Lung (tissue), 12 donors: Measurements from ENCODE around the gene GULP1. TPM values are rescaled to one million over a fixed set of nuclear protein-coding genes. Genes with fewer than 3 reads are reported as not detected.

ENCODE experiments used
- ATAC-seq: fragments of 200-7000 bp; cut with Tn5 transposase; one replicate; pipeline ENCODE4 v1.9.1; 2020; ENCODE audit warnings: moderate number of reproducible peaks; ENCODE audit not compliant: insufficient read depth, low FRiP score
- DNase-seq, 3 donors: peaks; one replicate each; pipeline ENCODE4 v3.0.0-alpha.2; 2013 to 2017
- H3K27ac ChIP-seq, 2 donors: one replicate each; pipeline ENCODE4 v1.5.1; 2013; ENCODE audit warnings: mild to moderate bottlenecking in 2 of 2, moderate library complexity in 2 of 2, control low read depth in 1 of 2, inconsistent platforms in 1 of 2, low read depth in 1 of 2, low read length in 1 of 2
- H3K27me3 ChIP-seq, 3 donors: one replicate each; pipeline ENCODE4 v1.5.1; 2013; ENCODE audit warnings: low read length in 2 of 3; ENCODE audit not compliant: control insufficient read depth in 3 of 3, insufficient read depth in 3 of 3
- H3K36me3 ChIP-seq, 4 donors: one replicate each; pipeline ENCODE4 v1.5.1; 2013; ENCODE audit warnings: low read length in 4 of 4, mild to moderate bottlenecking in 1 of 4, moderate library complexity in 1 of 4; ENCODE audit not compliant: control insufficient read depth in 4 of 4, insufficient read depth in 4 of 4
- H3K4me1 ChIP-seq, 5 donors: one replicate each; pipeline ENCODE4 v1.5.1; 2013; ENCODE audit warnings: low read length in 5 of 5, mild to moderate bottlenecking in 2 of 5, moderate library complexity in 1 of 5; ENCODE audit not compliant: control insufficient read depth in 5 of 5, insufficient read depth in 5 of 5
- H3K4me3 ChIP-seq: one replicate; pipeline ENCODE4 v1.5.1; 2013; ENCODE audit warnings: mild to moderate bottlenecking, control low read depth, moderate library complexity
- H3K9ac ChIP-seq, 2 donors: one replicate each; pipeline ENCODE4 v1.5.1; 2013; ENCODE audit warnings: low read length in 2 of 2, control low read depth in 1 of 2; ENCODE audit not compliant: insufficient read depth in 1 of 2
- H3K9me3 ChIP-seq, 4 donors: one replicate each; pipeline ENCODE4 v1.5.1; 2013; ENCODE audit warnings: low read length in 3 of 4, mild to moderate bottlenecking in 1 of 4, moderate library complexity in 1 of 4; ENCODE audit not compliant: control insufficient read depth in 4 of 4, insufficient read depth in 3 of 4
- CTCF ChIP-seq: IDR thresholded peaks from 2 replicates; pipeline ENCODE4 v1.5.1; 2012; ENCODE audit warnings: mild to moderate bottlenecking; ENCODE audit errors: control extremely low read depth, extremely low read depth
- WGBS, 2 donors: extraction: QIAGEN DNeasy Blood & Tissue Kit; methylation state at CpG; one replicate each; pipeline ENCODE4 v1.1.7; 2013; 5-methylcytosine and 5-hydroxymethylcytosine counted together
- polyA plus RNA-seq, 2 donors: library from polyadenylated mRNA; stranded (reverse); fragments of 200-250 nt; gene quantifications; one replicate each; pipeline ENCODE4 v1.2.1, GENCODE V29; 2013
- total RNA-seq, 2 donors: library from RNA; depleted of rRNA in 1 of 2; stranded (reverse); fragments of >200 nt in 1 of 2; gene quantifications; one replicate each; pipeline ENCODE4 v1.2.1, GENCODE V29; 2014 to 2021
- donor health status: control.
- donor health status: control.
- donor health status: Bipolar disorder and iron deficiency.
- donor health status: healthy.
- donor health status: DM: yes; HTN: yes; CAD: no.

The GULP1 gene
- total and polyA plus RNA-seq, 4 donors = 9.1 to 86.7 (median 20.1) TPM

- Histone ChIP-seq H3K9ac (no peak overlapping the region), H3K9me3 (peaks cover 0 to 5% (median 2%) of the 10 kb centered on the region in 4 donors), H3K4me1 (peaks cover 0 to 3% (median 0%) of the 10 kb centered on the region in 5 donors), H3K27me3 (no peaks in the 10 kb centered on the region), H3K27ac (no peak overlapping the region), H3K4me3 (no peak overlapping the region), H3K36me3 (peaks cover 0 to 8% (median 0%) of the 10 kb centered on the region in 4 donors)
- 92 to 93% methylated on average over 6 of the region's 6 CpGs for WGBS, 2 donors
- DNase-seq (no peak), ATAC-seq (no peak)
- no peak for TF ChIP-seq CTCF
Measured at GRCh38 chr2:188412190-188412589, 120.5 kb downstream of the GULP1 start.

DNA sequence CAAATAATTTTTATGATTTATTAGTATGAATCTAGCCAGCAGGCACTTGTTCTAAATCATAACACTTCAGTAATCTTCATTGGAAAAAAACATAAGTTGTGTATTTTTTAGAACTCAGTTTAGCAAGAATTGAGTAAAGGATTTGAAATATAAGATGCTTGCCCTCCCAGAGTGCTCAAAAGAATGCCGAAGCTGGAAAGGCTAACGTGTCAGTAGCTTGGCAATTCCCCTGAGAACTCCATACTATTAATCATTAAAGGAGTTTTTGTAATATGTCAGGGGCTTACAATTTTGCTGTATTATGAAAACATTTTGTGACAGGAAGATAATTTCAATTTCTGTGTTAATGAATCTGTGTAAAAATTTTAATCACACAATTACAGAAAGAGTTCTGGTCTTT is 122.7 kb downstream of the GULP1 start:
- no peak for TF ChIP-seq CTCF
- H3K27ac ChIP-seq = no peak overlapping the region
- WGBS, 2 donors = 55 to 69% methylated on average over 2 of the region's 2 CpGs
- H3K4me3 ChIP-seq = no peak overlapping the region
- DNase-seq = peak in 2 of 3 donors; percentile 43 to 54
- H3K9ac ChIP-seq = no peak overlapping the region
- no peak for ATAC-seq
- H3K4me1 ChIP-seq = peaks cover 0 to 3% (median 0%) of the 10 kb centered on the region in 5 donors
- H3K27me3 ChIP-seq = no peaks in the 10 kb centered on the region
- H3K36me3 ChIP-seq = peaks cover 0 to 8% (median 0%) of the 10 kb centered on the region in 4 donors
- H3K9me3 ChIP-seq = peaks cover 0 to 5% (median 0%) of the 10 kb centered on the region in 4 donors

DNA sequence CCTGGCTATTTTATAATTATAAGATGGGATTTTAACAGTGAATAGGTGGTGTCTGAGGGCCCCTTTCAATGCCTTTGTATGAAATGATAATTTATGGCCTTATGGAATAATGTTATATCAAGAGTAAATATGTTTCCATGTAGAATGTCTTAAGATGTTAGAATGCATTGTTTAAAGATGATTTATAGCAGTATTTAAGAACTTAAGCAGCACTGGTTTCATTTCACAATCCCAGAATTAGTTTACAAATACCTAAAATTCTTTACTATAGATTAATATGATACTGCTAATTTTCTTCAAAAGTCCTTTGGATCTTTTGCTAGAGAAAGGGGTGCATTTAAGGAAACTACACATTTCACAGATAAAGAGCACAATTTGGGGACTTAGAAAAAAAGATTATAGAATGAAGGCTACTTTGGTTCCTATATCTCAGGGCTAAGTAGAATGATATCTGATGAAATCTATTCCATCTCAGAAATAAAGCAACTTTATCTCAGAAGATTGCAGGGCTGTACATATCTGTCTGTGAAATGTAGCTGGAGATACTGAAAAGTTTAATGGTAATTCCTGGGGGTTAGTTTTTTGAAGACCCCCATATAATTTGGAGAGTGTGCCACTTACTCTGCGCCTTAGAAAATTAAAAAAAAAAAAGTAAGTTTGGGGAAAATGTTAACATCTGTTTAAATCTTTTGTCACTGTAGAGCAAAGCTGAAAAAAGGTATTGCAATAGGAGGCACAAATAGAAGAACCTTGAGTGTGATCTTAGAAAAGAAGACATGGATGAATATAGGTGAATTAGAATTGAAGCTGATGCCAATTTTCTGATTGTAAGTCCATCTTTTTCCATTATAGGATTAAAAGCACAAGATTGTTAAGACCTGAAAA is 123.4 kb downstream of the GULP1 start:
- no peak overlapping the region for H3K27ac ChIP-seq
- H3K27me3 ChIP-seq = no peaks in the 10 kb centered on the region
- DNase-seq (no peak), ATAC-seq (no peak)
- peaks cover 0 to 3% (median 0%) of the 10 kb centered on the region in 5 donors for H3K4me1 ChIP-seq
- 85 to 99% methylated on average over 1 of the region's 1 CpG for WGBS, 2 donors
- peaks cover 0 to 5% (median 0%) of the 10 kb centered on the region in 4 donors for H3K9me3 ChIP-seq
- no peak overlapping the region for H3K4me3 ChIP-seq
- peaks cover 0 to 8% (median 0%) of the 10 kb centered on the region in 4 donors for H3K36me3 ChIP-seq
- H3K9ac ChIP-seq = no peak overlapping the region
- TF ChIP-seq CTCF = no peak
